Measurements from ENCODE around the gene KXD1. TPM values are rescaled to one million over a fixed set of nuclear protein-coding genes. Genes with fewer than 3 reads are reported as not detected.

The KXD1 gene
- total RNA-seq, 1 experiment from 2014 or later: 120 TPM

DNA sequence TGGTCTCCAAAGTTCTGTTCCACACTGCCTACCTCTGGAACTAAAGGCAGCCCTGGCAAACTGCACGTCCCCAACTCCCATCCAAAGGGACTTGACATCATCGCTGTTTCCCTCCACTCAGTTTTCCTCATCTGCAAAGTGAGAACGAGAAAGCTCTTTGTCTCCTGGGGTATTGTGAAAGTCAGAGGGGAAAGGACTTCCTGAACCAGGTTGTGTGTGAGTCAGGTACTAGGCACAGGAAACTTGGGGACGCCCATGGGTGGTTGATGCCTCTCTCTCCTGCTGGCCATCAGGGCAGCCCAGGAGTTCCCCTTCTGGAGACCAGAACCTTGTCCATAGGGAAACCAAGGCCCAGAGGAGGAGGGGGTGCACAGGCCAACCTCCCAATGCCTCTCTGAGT lies 44.2 kb downstream of the KXD1 start:
- Mint-ChIP-seq H3K4me3 (ENCODE audit: unreplicated experiment) (no peak overlapping the region), H3K4me1 (ENCODE audit: insufficient read depth, unreplicated experiment) (peaks cover 5% of the 10 kb centered on the region), H3K9me3 (ENCODE audit: unreplicated experiment) (no peaks in the 10 kb centered on the region), H3K36me3 (ENCODE audit: insufficient read depth, unreplicated experiment) (peaks cover 4% of the 10 kb centered on the region), H3K27ac (ENCODE audit: low read depth, unreplicated experiment) (no peak overlapping the region), H3K27me3 (ENCODE audit: insufficient read depth, unreplicated experiment) (peaks cover 22% of the 10 kb centered on the region)
- intact Hi-C loops (cut with micrococcal nuclease): no loop called here
- peak; percentile 33 for DNase-seq (ENCODE audit: unreplicated experiment)
- TF ChIP-seq, protein P1, sequence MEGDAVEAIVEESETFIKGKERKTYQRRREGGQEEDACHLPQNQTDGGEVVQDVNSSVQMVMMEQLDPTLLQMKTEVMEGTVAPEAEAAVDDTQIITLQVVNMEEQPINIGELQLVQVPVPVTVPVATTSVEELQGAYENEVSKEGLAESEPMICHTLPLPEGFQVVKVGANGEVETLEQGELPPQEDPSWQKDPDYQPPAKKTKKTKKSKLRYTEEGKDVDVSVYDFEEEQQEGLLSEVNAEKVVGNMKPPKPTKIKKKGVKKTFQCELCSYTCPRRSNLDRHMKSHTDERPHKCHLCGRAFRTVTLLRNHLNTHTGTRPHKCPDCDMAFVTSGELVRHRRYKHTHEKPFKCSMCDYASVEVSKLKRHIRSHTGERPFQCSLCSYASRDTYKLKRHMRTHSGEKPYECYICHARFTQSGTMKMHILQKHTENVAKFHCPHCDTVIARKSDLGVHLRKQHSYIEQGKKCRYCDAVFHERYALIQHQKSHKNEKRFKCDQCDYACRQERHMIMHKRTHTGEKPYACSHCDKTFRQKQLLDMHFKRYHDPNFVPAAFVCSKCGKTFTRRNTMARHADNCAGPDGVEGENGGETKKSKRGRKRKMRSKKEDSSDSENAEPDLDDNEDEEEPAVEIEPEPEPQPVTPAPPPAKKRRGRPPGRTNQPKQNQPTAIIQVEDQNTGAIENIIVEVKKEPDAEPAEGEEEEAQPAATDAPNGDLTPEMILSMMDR (IDR thresholded peaks at IDR 0.05; ENCODE audit: unreplicated experiment): no peak
- no TSS peak for BruUV-seq (replicated peaks)
- CTCF ChIA-PET: interaction anchor here (0.6 kb wide), 1 partner anchor 12 kb away, joined by 3 read pairs; no protein-coding TSS in a partner anchor
- POLR2A ChIA-PET: interaction anchor here (1.5 kb wide), 1 partner anchor 13 kb away, joined by 4 read pairs; no protein-coding TSS in a partner anchor

- ChIA-PET CTCF (interaction anchor here (0.6 to 0.9 kb wide), 2 partner anchors 9 to 39 kb away, joined by 3 read pairs; no protein-coding TSS in a partner anchor), POLR2A (interaction anchor here (1.4 kb wide), 1 partner anchor 14 kb away, joined by 3 read pairs; no protein-coding TSS in a partner anchor)
- Mint-ChIP-seq H3K9me3 (ENCODE audit: unreplicated experiment) (no peaks in the 10 kb centered on the region), H3K27ac (ENCODE audit: low read depth, unreplicated experiment) (no peak overlapping the region), H3K4me1 (ENCODE audit: insufficient read depth, unreplicated experiment) (peaks cover 5% of the 10 kb centered on the region), H3K27me3 (ENCODE audit: insufficient read depth, unreplicated experiment) (peaks cover 26% of the 10 kb centered on the region), H3K4me3 (ENCODE audit: unreplicated experiment) (no peak overlapping the region), H3K36me3 (ENCODE audit: insufficient read depth, unreplicated experiment) (no peaks in the 10 kb centered on the region)
- TF ChIP-seq, protein P1 (IDR thresholded peaks at IDR 0.05; ENCODE audit: unreplicated experiment): no peak
- DNase-seq (ENCODE audit: unreplicated experiment): no peak
- no TSS peak for BruUV-seq (replicated peaks)
- intact Hi-C loops (cut with micrococcal nuclease): no loop called here
Observed at GRCh38 chr19:18603255-18603957, 45.7 kb downstream of the KXD1 start.

GRCh38 chr19:18603958-18604819 lies 46.5 kb downstream of the KXD1 start:
- no peaks in the 10 kb centered on the region for H3K36me3 Mint-ChIP-seq (ENCODE audit: insufficient read depth, unreplicated experiment)
- CTCF ChIA-PET: interaction anchor here (0.6 kb wide), 1 partner anchor 39 kb away, joined by 3 read pairs; no protein-coding TSS in a partner anchor
- no TSS peak for BruUV-seq (replicated peaks)

More at GRCh38 chr19:18603958-18604819, 46.5 kb downstream of the KXD1 start:
- intact Hi-C loops (cut with micrococcal nuclease): no loop called here
- POLR2A ChIA-PET: interaction anchor here (1.4 kb wide), 1 partner anchor 15 kb away, joined by 3 read pairs; no protein-coding TSS in a partner anchor
- Mint-ChIP-seq H3K27me3 (ENCODE audit: insufficient read depth, unreplicated experiment) (peaks cover 34% of the 10 kb centered on the region), H3K4me1 (ENCODE audit: insufficient read depth, unreplicated experiment) (peaks cover 5% of the 10 kb centered on the region), H3K4me3 (ENCODE audit: unreplicated experiment) (no peak overlapping the region), H3K9me3 (ENCODE audit: unreplicated experiment) (no peaks in the 10 kb centered on the region), H3K27ac (ENCODE audit: low read depth, unreplicated experiment) (no peak overlapping the region)
- TF ChIP-seq, protein P1 (IDR thresholded peaks at IDR 0.05; ENCODE audit: unreplicated experiment): no peak
- no peak for DNase-seq (ENCODE audit: unreplicated experiment)

Data from MCF 10A (cell line).